Glomerular visceral epithelial cell (primary cell): ENCODE data around the gene HMX2.

Experiments
- DNase-seq: peaks from one replicate; pipeline ENCODE4 v3.0.0-alpha.2; 2016; ENCODE audit errors: extremely low spot score

HMX2 gene

GRCh38 chr10:123194056-123194455, 46.1 kb downstream of the HMX2 start:
- DNase-seq = no peak
